ENCODE measurements around the gene JAM3.

DNA sequence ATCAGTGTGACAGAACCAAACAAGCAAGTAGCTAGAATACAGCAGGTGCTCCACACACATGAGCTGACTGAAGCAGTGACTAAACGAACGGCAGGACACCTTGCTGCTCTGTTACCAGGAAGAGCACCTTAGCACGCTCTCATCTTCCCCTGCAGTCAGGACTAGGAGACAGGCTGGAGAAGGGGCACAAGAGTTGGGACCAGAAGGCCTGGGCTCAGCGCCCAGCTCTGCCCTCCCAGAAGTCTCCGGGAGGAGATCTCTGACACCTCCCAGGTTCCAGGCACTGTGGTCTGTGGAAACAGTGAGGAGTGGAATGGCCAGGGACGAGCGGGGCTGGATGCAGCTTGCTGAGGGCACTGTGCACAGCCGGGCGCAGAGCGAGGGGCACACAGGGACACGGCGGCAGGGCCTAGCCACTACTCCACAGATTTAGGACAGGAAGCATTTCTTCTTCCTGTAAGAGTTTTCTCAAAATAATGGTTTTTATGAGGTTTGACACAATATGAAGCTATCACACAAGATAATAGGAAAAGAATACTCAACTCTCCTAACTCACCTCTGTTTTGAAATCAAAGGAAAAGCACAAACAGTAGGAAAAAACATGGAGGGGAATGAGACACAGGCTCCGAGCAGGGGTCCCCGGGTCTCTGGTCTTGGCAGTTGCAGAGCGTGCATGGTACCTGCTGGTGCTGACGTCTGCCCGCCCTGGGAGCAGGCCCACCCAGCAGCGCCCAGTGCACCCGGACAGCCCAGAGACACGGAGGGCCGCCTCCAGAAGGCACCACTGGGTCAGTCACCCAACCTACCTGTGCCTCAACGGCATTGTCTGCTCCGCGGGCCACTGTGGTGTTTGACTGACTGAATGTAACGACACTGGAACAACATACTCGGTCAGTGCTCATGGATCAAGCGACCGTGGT is 87.3 kb downstream of the JAM3 start:
- TF ChIP-seq, protein P1, sequence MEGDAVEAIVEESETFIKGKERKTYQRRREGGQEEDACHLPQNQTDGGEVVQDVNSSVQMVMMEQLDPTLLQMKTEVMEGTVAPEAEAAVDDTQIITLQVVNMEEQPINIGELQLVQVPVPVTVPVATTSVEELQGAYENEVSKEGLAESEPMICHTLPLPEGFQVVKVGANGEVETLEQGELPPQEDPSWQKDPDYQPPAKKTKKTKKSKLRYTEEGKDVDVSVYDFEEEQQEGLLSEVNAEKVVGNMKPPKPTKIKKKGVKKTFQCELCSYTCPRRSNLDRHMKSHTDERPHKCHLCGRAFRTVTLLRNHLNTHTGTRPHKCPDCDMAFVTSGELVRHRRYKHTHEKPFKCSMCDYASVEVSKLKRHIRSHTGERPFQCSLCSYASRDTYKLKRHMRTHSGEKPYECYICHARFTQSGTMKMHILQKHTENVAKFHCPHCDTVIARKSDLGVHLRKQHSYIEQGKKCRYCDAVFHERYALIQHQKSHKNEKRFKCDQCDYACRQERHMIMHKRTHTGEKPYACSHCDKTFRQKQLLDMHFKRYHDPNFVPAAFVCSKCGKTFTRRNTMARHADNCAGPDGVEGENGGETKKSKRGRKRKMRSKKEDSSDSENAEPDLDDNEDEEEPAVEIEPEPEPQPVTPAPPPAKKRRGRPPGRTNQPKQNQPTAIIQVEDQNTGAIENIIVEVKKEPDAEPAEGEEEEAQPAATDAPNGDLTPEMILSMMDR (IDR thresholded peaks at IDR 0.05), result no peak
- no peak for TF ChIP-seq ZFX (IDR thresholded peaks at IDR 0.05; ENCODE audit: borderline replicate concordance)

Measured in 22Rv1 (cell line).